NCI-H2171 (cell line): ENCODE data around the gene PSMB1.
"Not testable (repeated sequence)": the region's sequence is repeated elsewhere in the genome, so short reads cannot be mapped to it uniquely, and the experiment has no call there.

Experiments used
- DNase-seq: peaks from one replicate; lab custom pipeline; 2025; lab: John Stamatoyannopoulos, UW

PSMB1 gene

DNA sequence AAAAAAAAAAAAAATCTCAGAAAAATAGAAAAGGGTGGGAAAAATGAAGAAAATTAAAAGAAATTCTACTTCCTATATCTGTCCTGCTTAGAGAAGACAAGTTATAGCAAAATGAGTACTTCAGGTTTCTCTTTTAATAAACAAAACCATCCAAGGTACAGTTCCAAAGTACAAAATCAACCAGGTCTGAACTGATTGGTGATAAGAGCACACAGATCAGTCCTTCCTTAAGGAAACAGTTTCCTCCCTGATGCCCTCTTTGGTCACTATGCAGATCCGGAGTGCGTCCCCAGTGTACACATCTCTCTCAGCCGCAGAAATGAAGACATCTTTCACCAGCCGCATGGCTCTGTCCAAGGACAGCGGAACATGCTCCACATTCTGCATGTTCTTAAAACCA is 18.1 kb downstream of the PSMB1 start:
- DNase-seq: no peak

DNA sequence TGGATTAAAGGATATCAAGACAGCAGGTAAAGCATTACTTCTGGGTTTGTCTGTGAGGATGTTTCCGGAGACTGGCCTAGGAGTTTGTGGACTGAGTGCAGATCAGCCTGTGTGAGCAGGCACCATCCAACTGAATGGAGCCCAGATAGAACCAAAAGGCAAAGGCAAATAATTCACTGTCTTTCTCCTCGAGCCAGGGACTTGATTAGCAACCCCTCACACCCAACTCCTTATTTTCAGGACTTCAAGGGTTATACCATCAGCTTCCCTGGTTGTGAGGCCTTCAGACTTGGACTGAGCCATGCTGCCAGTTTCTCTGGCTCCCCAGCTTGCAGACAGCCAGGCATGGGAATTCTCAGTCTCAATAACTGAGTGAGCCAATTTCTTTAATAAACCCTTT is 19.3 kb downstream of the PSMB1 start:
- DNase-seq: no peak

DNA sequence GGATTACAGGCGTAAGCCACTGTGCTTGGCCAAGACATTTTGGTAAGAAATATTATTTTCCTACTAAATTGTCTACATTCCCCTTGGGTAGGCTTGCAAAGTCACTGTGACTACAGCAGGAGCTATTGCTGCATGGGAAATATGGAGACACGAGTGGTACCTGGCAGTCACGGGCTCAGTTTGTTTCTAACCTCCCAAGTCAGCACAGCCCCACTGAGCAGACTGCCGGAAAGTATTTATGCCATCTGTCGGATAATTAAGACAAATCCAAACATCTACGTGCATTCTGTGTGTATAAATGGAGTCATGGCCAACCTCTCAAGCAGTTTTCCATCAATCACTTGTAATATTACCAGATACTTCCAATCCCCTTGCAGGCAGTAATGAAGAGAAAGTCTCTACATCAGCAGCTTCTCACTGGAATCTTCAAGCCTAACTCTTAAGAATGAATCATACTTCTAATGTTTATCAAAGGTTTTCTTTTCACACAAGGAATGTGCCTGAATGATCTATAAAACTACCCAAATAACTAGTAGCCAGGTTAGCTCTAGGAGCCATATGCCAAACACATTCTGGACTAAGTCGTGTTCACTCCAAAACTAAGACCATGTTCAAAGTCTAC is 20.1 kb downstream of the PSMB1 start:
- no peak for DNase-seq

DNA sequence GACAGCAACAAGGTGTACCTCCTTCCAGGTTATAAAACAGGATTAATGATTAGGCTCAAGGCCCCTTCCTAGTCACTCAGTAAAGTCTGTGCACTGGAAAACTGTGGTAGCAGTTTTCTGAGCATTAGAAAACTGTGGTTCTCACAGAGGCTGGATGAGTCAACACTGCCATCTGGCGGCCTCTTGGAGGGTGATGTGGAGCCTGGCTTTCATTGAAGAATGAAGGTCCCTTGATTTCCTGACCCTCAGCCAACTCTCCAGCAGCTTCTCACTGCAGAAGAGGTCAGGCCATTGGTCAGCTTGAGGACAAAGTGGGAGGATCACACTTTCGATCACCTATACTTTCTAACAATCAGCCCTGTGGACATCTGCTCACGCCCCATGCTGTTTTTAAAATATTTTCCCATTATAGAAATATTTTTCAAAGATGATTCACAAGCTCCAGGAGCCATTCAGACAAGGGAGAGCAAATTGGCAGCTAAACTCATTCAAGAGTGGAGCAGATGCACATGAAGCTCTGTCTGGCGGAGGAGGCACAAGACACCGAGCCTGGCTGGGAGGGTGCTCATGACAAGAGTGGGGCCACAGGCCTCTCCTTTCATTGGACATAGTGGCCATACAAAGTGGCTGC is 23.2 kb downstream of the PSMB1 start:
- DNase-seq: peak; percentile 38

DNA sequence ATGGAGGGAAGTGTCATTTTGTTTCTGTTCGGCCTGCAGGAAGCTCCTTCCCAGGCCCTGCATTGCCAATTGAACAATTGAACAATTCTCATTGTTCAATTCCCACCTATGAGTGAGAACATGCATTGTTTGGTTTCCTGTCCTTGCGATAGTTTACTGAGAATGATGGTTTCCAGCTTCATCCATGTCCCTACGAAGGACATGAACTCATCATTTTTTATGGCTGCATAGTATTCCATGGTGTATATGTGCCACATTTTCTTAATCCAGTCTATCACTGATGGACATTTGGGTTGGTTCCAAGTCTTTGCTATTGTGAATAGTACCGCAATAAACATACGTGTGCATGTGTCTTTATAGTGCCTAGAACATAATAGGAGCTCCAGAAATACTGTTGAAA is 25.1 kb downstream of the PSMB1 start:
- not testable (repeated sequence) for DNase-seq

DNA sequence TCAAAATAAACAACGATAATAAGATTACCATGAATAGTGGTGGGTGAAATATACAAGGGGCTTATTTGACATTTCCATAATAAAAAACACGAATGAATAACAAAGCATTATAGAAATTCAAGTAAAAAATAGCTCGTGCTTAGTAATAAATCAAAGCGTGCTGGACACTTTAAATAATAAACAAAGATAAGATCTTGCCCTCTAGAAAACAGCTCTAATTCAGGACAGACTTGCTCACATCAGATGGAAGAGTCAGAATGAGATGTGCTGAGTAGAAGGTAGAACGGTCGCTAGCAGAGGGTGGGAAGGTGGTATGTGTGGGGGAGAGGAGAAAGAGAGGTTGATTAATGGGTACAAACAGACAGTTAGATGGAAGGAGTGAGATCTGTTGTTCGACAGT is 27.3 kb downstream of the PSMB1 start:
- no peak for DNase-seq

DNA sequence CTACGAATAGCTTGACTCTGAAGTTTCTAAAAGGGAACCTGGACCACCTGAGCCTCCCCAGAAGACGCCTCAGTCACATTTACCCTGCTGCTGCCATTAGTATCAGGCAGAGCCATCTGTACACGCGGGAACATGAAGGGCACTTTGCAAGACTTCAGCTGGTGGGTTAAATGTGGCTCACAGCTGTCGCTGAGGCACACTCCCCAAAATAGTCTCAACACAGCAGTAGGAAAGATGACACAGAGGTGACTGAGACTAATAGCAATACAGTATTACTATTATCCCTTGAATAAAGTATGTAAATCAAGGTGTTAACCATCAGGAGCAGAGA is 29.0 kb downstream of the PSMB1 start:
- peak; percentile 47 for DNase-seq

DNA sequence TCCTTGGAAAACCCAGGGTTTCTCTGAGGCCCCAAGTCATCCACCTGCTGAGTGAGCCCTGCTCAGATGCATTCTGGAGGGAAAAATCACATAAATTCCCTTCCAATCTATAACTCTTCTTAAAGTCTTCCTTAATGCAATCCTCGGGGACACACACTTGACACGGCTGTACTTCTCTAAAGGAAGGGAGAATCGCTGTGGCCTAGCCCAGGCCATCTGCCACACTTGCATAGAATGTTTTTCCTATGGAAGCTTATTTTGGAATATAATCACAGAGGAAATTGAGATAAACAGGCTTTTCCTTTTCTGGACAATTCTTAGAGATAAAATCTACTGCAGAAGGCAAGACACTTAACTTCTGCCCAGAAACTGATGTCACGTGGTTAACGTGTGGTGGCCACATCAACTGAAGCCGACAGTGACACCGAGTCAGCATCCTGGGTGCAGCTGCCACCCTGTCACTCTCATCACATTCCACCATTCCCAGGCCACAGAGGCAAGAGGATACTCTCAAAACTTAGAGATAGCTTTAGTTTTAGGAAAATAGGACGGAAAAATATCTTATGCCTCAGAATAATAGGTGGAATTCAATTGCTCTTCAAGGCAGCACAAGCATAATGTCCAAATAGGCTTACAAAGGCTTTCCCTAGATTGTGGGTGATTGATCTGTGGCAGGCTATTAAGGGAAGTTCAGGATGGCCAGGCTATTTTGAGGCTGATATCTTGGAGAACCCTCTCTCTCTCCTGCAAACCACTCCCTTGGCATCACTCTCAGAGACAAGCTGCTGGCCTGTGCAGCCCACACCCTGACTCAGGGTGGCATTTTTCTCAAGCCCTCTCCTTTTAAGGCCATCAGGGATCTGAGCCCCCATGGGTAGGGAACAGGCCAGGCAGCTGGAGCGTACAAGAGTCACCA is 29.6 kb downstream of the PSMB1 start:
- DNase-seq: no peak

DNA sequence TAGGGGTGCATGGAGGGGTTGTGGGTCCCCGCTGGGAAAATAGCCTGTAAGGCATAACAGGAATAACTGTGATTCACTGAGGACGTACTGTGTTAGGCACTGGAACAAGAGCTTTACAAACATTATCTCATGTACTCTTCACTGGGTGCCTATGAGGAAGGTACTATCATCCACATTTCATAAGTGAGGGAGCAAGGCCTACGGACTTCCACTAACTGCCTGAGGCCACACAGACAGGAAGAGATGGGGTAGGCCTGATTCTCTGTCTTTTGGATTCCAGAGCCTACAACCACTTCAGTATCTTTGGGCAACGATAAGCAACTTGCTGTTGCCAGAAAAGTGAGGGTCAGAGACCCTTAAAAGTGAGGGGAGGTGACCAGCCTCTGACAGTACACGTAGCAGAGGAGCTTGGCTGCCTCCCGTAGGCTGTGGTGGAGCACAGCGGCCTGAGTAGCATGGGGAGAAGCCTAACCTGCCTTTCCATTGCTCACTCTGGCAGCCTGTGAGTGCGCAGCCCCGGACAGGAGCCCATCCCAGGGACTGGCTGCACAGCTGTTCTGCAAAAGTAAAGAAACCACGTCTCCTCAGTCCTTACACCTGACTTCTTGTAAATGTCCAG is 30.4 kb downstream of the PSMB1 start:
- DNase-seq: no peak

DNA sequence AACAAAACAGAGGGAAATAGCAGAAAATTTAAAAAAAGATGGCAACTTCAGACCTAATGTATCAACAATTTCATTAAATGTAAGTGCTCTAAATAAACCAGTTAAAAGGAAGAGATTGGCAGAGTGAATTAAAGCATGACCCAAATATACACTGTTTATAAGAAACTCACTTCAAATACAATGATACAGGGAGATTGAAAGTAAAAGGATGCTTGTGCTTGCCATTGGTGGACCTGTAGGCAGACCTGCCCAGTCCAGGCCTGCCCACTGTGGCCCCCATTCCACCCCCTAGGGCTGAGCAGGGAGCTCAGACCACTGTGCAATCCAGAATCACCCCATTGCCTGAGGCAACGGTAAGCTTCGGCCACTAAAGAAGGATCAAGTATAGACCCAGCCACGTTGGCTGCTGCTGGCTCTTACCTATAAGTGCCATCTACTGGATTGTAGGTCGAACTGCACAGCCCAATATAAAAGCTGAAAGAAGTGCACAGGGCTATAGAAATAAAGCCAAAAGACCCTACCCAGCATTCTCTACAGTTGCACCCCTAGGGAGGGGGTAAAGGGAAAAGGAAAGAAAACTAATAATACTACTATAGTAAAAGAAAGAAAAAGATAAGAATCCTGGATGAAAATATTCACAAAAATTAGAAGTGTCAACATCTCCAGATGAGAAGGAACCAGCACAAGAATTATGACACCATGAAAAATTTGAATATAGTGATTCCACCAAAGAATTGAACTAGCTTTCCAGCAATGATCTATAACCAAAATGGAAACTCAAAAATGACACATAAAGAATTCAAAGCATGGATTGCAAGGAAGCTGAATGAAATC is 36.1 kb downstream of the PSMB1 start:
- peak; percentile 63 for DNase-seq

DNA sequence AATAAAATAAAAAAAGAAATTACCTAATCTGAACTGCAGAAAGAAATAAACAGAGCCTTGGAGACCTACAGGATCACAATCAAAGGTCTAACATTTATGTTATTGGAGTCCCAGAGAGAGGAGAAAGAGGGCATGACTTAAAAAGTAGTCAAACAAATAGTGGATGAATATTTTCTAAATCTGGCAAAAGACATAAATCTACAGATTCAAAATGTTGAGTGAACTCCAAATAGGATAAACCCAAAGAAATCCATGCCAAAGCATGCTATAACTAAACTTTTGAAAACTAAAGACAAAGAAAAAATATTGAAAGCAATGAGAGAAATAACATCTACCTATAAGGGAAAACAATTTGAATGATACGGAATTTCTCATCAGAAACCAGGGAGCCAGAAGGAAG is 38.2 kb downstream of the PSMB1 start:
- DNase-seq: no peak

DNA sequence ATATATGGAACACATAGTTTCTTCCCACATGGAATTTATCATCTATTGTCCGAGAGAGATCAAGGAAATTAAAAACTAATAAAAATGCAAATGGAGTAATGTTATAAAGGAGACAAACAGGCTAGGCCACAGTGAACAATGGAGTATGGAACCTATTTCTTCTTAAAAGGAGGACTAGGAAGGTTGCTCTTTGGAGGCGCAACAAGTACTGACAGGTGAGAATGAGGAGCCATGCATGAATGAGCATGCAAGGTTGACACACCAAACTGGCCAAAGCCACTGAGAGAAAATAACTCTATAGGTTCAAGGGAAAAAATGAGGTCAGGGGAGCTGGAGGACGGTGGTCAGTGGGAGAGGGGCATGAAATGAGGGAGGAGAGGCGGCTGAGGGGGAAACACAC is 40.9 kb downstream of the PSMB1 start:
- DNase-seq: no peak

DNA sequence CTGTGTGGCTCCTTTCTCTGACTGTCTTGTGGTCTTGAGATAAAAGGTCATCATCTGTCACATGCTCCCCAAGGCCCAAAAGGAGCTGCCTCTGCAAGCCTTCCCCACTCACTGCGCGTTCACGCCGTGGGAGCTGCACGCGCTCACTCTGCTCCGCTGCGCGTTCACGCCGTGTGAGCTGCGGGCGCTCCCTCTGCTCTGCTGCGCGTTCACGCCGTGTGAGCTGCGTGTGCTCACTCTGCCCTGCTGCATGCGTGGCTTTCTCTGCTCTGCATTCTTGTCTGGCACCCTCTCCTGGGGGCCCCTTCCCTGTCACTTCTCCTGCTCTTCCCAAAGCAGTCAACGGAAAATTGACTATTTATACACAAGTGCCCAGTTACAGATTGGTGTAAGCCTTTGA is 42.5 kb downstream of the PSMB1 start:
- no peak for DNase-seq

DNA sequence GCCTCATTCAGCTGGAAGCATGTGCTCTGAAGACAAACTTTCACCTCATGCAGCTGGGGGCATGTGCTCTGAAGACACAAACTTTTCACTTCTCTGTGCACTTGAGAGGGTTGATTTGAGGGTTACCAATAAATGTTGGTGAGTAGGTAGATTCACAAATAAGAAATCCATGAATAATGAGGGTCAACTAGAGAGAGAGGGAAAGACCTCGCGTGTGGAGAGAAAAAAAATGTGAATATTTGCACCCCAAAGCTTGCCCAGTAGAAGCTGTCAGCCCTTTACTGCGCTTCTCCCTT is 43.4 kb downstream of the PSMB1 start:
- no peak for DNase-seq

DNA sequence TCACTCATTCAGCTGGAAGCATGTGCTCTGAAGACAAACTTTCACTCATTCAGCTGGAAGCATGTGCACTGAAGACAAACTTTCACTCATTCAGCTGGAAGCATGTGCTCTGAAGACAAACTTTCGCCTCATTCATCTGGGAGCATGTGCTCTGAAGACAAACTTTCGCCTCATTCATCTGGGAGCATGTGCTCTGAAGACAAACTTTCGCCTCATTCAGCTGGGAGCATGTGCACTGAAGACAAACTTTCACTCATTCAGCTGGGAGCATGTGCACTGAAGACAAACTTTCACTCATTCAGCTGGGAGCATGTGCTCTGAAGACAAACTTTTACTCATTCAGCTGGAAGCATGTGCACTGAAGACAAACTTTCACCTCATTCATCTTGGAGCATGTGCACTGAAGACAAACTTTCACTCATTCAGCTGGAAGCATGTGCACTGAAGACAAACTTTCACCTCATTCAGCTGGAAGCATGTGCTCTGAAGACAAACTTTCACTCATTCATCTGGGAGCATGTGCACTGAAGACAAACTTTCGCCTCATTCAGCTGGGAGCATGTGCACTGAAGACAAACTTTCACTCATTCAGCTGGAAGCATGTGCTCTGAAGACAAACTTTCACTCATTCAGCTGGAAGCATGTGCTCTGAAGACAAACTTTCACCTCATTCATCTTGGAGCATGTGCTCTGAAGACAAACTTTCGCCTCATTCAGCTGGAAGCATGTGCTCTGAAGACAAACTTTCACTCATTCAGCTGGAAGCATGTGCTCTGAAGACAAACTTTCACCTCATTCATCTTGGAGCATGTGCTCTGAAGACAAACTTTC is 44.0 kb downstream of the PSMB1 start:
- DNase-seq: not testable (repeated sequence)

DNA sequence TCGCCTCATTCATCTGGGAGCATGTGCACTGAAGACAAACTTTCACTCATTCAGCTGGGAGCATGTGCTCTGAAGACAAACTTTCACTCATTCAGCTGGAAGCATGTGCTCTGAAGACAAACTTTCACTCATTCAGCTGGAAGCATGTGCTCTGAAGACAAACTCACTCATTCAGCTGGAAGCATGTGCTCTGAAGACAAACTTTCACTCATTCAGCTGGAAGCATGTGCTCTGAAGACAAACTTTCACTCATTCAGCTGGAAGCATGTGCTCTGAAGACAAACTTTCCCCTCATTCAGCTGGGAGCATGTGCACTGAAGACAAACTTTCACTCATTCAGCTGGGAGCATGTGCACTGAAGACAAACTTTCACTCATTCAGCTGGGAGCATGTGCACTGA is 44.8 kb downstream of the PSMB1 start:
- DNase-seq: not testable (repeated sequence)

DNA sequence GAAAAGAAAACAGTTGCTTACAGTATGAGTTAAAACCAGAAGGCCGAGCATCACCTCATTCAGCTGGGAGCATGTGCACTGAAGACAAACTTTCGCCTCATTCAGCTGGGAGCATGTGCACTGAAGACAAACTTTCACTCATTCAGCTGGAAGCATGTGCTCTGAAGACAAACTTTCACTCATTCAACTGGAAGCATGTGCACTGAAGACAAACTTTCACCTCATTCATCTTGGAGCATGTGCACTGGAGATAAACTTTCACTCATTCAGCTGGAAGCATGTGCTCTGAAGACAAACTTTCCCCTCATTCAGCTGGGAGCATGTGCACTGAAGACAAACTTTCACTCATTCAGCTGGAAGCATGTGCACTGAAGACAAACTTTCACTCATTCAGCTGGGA is 45.4 kb downstream of the PSMB1 start:
- not testable (repeated sequence) for DNase-seq

DNA sequence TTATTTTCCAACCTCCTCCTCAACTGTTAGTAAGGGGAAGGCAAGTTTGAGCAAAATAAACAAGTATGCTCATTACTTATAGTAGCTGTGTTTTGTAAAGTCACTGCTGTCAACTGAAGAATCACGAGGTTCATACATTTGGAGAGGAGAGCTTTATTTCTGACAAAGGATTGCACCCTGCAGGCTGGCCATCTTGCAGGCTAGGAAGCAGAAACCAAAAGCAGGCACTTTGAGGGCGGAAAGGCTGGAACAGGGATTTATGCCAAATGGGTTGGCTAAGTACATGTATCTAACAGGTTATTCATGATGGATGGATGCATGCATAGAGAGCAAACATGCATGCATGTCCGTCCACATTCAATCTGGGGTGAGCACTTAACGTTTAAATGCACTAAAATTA is 46.7 kb downstream of the PSMB1 start:
- no peak for DNase-seq

DNA sequence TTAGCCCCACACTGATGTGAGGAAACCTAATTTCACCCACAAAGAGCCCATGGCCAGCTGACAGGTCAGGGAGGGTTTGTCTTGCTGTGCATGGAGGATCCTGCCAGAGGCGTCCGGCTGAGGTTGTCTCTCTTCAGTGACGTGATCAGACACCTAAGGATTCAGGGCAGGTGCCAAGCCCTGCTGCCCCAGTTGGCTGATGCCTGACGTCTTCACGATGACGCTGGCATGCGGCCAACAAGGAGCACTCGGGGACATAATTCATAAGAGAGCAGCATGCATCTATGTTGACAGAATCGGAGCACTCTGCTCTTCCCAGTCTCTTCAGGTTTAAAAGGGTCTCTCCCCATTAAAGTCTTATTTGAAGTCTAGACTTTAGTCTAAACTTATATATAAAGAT is 47.8 kb downstream of the PSMB1 start:
- peak; percentile 91 for DNase-seq

DNA sequence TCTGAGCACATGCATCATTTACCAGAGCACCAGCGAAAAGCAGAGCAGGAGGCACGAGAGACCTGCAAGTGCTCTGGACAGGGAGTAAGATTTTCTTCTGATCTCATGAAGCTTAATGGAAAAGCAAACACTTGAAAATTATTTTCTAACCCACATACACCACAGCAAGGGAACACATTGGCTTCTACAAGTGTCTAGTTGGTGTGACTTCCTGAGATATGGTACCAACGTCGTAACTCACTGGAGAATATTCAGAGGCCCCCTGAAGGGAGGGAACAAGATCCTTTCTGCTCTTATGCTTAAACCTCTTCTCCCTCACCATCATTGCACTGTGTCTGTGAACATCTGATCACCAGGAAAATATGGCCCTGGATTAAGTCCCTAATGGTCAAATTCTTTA is 48.6 kb downstream of the PSMB1 start:
- no peak for DNase-seq

DNA sequence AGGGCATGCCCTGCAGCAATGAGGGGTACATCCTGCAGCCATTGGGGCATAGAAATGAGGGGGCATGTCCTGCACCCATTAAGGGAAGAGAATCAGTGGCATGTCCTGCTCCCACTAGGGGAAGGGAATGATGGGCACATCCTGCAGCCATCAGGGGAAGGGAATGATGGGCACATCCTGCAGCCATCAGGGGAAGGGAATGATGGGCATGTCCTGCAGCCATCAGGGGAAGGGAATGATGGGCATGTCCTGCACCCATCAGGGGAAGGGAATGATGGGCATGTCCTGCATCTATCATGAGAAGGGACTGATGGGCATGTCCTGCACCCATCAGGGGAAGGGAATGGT is 49.7 kb downstream of the PSMB1 start:
- DNase-seq: no peak
